ENCODE results near the gene SP3. TPM values are rescaled to one million over a fixed set of nuclear protein-coding genes. Genes with fewer than 3 reads are reported as not detected.

SP3 gene
- total and polyA plus RNA-seq, 2 of the 8 experiments (the other 6 are each of a cell fraction or from before 2014, with no cell fraction given) = 31.0 to 92.1 TPM

GRCh38 chr2:173942861-173943523 is 22.2 kb downstream of the SP3 start:
- H2AK5ac ChIP-seq (ENCODE audit: low read depth, low read length) = no peak overlapping the region
- no peak overlapping the region for H3K4ac ChIP-seq (replicated peaks; ENCODE audit: insufficient read length, low read depth, low read length)
- no peak overlapping the region for H3K14ac ChIP-seq (ENCODE audit: insufficient read length)
- no peak overlapping the region for H3K27ac ChIP-seq (ENCODE audit: low read depth, low read length)
- ChIA-PET CTCF (ENCODE audit: partially characterized antibody) (no interaction called here), POLR2A (ENCODE audit: partially characterized antibody) (no interaction called here)
- H3K27me3 ChIP-seq (replicated peaks in 1 of 4; ENCODE audit: control insufficient read depth in 3 of 4, extremely low read depth in 1 of 4, insufficient read depth in 3 of 4, low read length in 3 of 4) = no peaks in the 10 kb centered on the region
- H2BK15ac ChIP-seq (ENCODE audit: low read length) = no peak overlapping the region
- no peak for FAIRE-seq
- no peak overlapping the region for H3K56ac ChIP-seq (replicated peaks; ENCODE audit: insufficient read length, low read depth, low read length)
- H3K4me1 ChIP-seq (replicated peaks in 1 of 4; ENCODE audit: control insufficient read depth in 3 of 4, insufficient read depth in 4 of 4, low read length in 3 of 4) = peaks cover 0 to 11% (median under 1%) of the 10 kb centered on the region in 4 experiments; a peak in 4 of 7 replicates
- no peak overlapping the region for H3K9ac ChIP-seq (replicated peaks in 1 of 4; ENCODE audit: extremely low read depth in 1 of 4, low read depth in 3 of 4, low read length in 3 of 4)
- 95% methylated on average over 3 of the region's 3 CpGs; no CpG with 5 or more reads in 1 of the 2 experiments for WGBS, 2 experiments (ENCODE audit: extremely low coverage in 1 of 2, insufficient coverage in 1 of 2, insufficient read length in 1 of 2, insufficient replicate concordance in 2 of 2, low coverage in 1 of 2, low lambda C conversion rate in 2 of 2, missing lambda C conversion rate in 1 of 2)
- no peak for DNase-seq (ENCODE audit: low read depth in 1 of 2, low spot score in 2 of 2)
- H3K79me2 ChIP-seq (ENCODE audit: control insufficient read depth in 1 of 2, insufficient read depth in 2 of 2, low read length in 2 of 2) = peaks cover 28 to 99% of the 10 kb centered on the region in 2 experiments
- no peak overlapping the region for H4K91ac ChIP-seq (replicated peaks; ENCODE audit: insufficient read length, low read length)
- H3K4me2 ChIP-seq (ENCODE audit: insufficient read depth in 1 of 2, low read depth in 2 of 2, low read length in 2 of 2) = no peak overlapping the region
- H4K8ac ChIP-seq (ENCODE audit: extremely low read depth, insufficient read depth, low read length) = no peak overlapping the region
- H2BK5ac ChIP-seq (ENCODE audit: low read depth, low read length) = no peak overlapping the region
- H3K18ac ChIP-seq (ENCODE audit: extremely low read depth, low read length) = no peak overlapping the region
- no peak overlapping the region for H2BK12ac ChIP-seq (ENCODE audit: low read depth, low read length)
- H3K36me3 ChIP-seq (ENCODE audit: control insufficient read depth in 2 of 4, insufficient read depth in 4 of 4, low read length in 3 of 4) = no peaks in the 10 kb centered on the region
- no peaks in the 10 kb centered on the region for H3K23me2 ChIP-seq (ENCODE audit: low read depth, low read length)
- no peak overlapping the region for H3K4me3 ChIP-seq (ENCODE audit: extremely low read depth in 1 of 4, insufficient read depth in 2 of 4, low read depth in 3 of 4, low read length in 4 of 4)
- H4K5ac ChIP-seq (ENCODE audit: insufficient read length, low read depth, low read length) = no peak overlapping the region
- no peaks in the 10 kb centered on the region; the same call in 1 of the 2 replicates for H3K79me1 ChIP-seq (ENCODE audit: low read depth, low read length)
- H4K20me1 ChIP-seq (replicated peaks in 1 of 2; ENCODE audit: control insufficient read depth in 1 of 2, insufficient read depth in 2 of 2, low read length in 2 of 2) = peaks cover 15 to 18% of the 10 kb centered on the region in 2 experiments
- no peak overlapping the region for H2BK20ac ChIP-seq (ENCODE audit: low read length)
- H2BK120ac ChIP-seq (replicated peaks; ENCODE audit: low read depth, low read length) = no peak overlapping the region
- H3K9me3 ChIP-seq (ENCODE audit: insufficient read depth in 2 of 2, low read depth in 1 of 2, low read length in 1 of 2) = no peaks in the 10 kb centered on the region
- H2AFZ ChIP-seq (ENCODE audit: low read length) = no peak overlapping the region
- no peak overlapping the region for H3K23ac ChIP-seq (ENCODE audit: insufficient read length)
- TF ChIP-seq BRCA1 (IDR thresholded peaks at IDR 0.05; ENCODE audit: low read depth, low read length) (no peak), MAFK (IDR thresholded peaks at IDR 0.05; ENCODE audit: low read depth, low read length) (no peak), CHD1 (IDR thresholded peaks at IDR 0.05; ENCODE audit: low read depth, low read length) (no peak), CBX8 (IDR thresholded peaks at IDR 0.05; ENCODE audit: borderline replicate concordance, low read depth, low read length) (no peak), POLR2AphosphoS5 (IDR thresholded peaks at IDR 0.05; ENCODE audit: low read depth, low read length) (no peak), SRF (IDR thresholded peaks at IDR 0.05; ENCODE audit: low read depth, low read length) (no peak), HDAC6 (IDR thresholded peaks at IDR 0.05; ENCODE audit: low read depth, low read length) (no peak), USF2 (IDR thresholded peaks at IDR 0.05; ENCODE audit: low read length) (no peak), CTCF (IDR thresholded peaks at IDR 0.05; ENCODE audit: control extremely low read depth in 1 of 3, insufficient read depth in 1 of 3, low read depth in 1 of 3, low read length in 3 of 3) (no peak), KDM1A (IDR thresholded peaks at IDR 0.05; ENCODE audit: borderline replicate concordance, low read length) (no peak)

Data from H1 (cell line).